Jurkat, Clone E6-1 (cell line): Measurements from ENCODE around the gene ADGRB2.

Experiments used
- DNase-seq: peaks from one replicate; pipeline ENCODE4 v3.0.0-alpha.2; 2011; ENCODE audit warnings: low read depth, low spot score
- H3K4me3 ChIP-seq: 2 replicates; pipeline ENCODE4 v1.5.1; 2011; ENCODE audit warnings: mild to moderate bottlenecking, low read length, control low read depth, moderate library complexity

Gene ADGRB2

GRCh38 chr1:31694069-31694963 is 69.8 kb downstream of the ADGRB2 start:
- DNase-seq = no peak
- H3K4me3 ChIP-seq = no peak overlapping the region

GRCh38 chr1:31693231-31693630 is 70.9 kb downstream of the ADGRB2 start:
- DNase-seq = no peak
- no peak overlapping the region for H3K4me3 ChIP-seq

GRCh38 chr1:31691951-31692350 is 72.2 kb downstream of the ADGRB2 start:
- no peak for DNase-seq
- H3K4me3 ChIP-seq = no peak overlapping the region

GRCh38 chr1:31691446-31691845 is 72.7 kb downstream of the ADGRB2 start:
- no peak overlapping the region for H3K4me3 ChIP-seq
- DNase-seq = no peak

GRCh38 chr1:31690921-31691320 is 73.2 kb downstream of the ADGRB2 start:
- no peak overlapping the region for H3K4me3 ChIP-seq
- DNase-seq = no peak

GRCh38 chr1:31689854-31690253 is 74.3 kb downstream of the ADGRB2 start:
- no peak for DNase-seq
- H3K4me3 ChIP-seq = no peak overlapping the region

GRCh38 chr1:31689379-31689778 is 74.8 kb downstream of the ADGRB2 start:
- no peak for DNase-seq
- no peak overlapping the region for H3K4me3 ChIP-seq

GRCh38 chr1:31688233-31688918 is 75.8 kb downstream of the ADGRB2 start:
- DNase-seq = no peak
- no peak overlapping the region for H3K4me3 ChIP-seq

GRCh38 chr1:31687601-31688000 is 76.5 kb downstream of the ADGRB2 start:
- no peak for DNase-seq

GRCh38 chr1:31685795-31686194 is 78.3 kb downstream of the ADGRB2 start:
- no peak for DNase-seq

More at GRCh38 chr1:31687601-31688000, 76.5 kb downstream of the ADGRB2 start:
- no peak overlapping the region for H3K4me3 ChIP-seq

GRCh38 chr1:31683997-31684396 is 80.1 kb downstream of the ADGRB2 start:
- no peak for DNase-seq
- H3K4me3 ChIP-seq = no peak overlapping the region

More at GRCh38 chr1:31685795-31686194, 78.3 kb downstream of the ADGRB2 start:
- H3K4me3 ChIP-seq = no peak overlapping the region

- no peak for DNase-seq
- H3K4me3 ChIP-seq = no peak overlapping the region
Measured at GRCh38 chr1:31681415-31681814, 82.7 kb downstream of the ADGRB2 start.

- DNase-seq = no peak
- no peak overlapping the region for H3K4me3 ChIP-seq
Measured at GRCh38 chr1:31679676-31680230, 84.4 kb downstream of the ADGRB2 start.

GRCh38 chr1:31679091-31679490 is 85.0 kb downstream of the ADGRB2 start:
- no peak overlapping the region for H3K4me3 ChIP-seq

GRCh38 chr1:31678681-31679080 is 85.5 kb downstream of the ADGRB2 start:
- no peak overlapping the region for H3K4me3 ChIP-seq
- DNase-seq = no peak

More at GRCh38 chr1:31679091-31679490, 85.0 kb downstream of the ADGRB2 start:
- no peak for DNase-seq

GRCh38 chr1:31677949-31678348 is 86.2 kb downstream of the ADGRB2 start:
- DNase-seq = no peak
- no peak overlapping the region for H3K4me3 ChIP-seq

GRCh38 chr1:31677401-31677800 is 86.7 kb downstream of the ADGRB2 start:
- no peak for DNase-seq
- no peak overlapping the region for H3K4me3 ChIP-seq
